GM19452 (cell line): ENCODE measurements around the gene ADAP2.
"Not testable (repeated sequence)": the region's sequence is repeated elsewhere in the genome, so short reads cannot be mapped to it uniquely, and the experiment has no call there.

Source experiments
- ATAC-seq: cut with Tn5 transposase; IDR thresholded peaks from one replicate; pipeline ENCODE4 v1.9.1; 2021; ENCODE audit not compliant: unreplicated experiment

ADAP2 gene

DNA sequence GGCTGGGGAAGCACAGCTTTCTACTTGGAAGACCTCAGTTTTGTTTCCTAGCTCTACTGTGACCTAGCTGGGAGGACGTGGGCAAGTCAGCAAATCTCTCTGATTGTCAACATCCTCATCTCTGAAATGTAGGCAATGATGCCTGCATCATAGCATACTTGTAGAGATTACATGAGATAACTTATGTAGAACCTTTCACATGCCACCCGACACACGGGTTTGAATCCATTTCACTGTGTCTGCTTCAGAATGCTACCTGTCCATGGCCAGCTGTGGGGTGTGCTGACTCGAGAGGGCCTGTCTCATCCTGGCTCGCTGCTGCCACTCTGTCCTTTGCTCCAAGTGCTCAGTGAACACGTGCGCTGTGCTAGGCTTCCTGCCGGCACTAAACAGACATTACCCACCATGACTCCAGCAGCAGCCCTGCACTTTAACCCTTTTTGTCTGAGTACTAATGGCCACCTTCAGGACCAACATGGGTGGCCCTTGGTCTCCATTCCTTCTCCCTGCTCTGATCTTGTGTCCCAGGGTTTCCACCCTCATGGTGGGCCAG, 7.4 kb downstream of the ADAP2 start:
- ATAC-seq = no peak

DNA sequence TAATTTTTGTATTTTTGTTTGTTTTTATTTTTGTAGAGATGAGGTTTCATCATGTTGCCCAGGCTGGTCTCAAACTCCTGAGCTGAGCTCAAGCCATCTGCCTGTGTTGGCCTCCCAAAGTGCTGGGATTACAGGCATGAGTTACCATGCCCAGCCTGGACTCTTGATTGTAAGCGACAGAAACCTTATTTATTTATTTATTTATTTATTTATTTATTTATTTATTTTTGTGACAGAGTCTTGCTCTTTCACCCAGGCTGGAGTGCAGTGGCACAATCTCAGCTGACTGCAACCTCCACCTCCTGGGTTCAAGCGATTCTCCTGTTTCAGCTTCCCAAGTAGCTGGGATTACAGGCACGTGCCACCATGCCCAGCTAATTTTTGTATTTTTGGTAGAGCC, 8.1 kb downstream of the ADAP2 start:
- not testable (repeated sequence) for ATAC-seq

- no peak for ATAC-seq
Measured at GRCh38 chr17:30930495-30930894, 8.8 kb downstream of the ADAP2 start.

- not testable (repeated sequence) for ATAC-seq
Measured at GRCh38 chr17:30931582-30931981, 9.8 kb downstream of the ADAP2 start.

- no peak for ATAC-seq
Measured at GRCh38 chr17:30933966-30934365, 12.2 kb downstream of the ADAP2 start.

- ATAC-seq = no peak
Measured at GRCh38 chr17:30939051-30939689, 17.4 kb downstream of the ADAP2 start.

DNA sequence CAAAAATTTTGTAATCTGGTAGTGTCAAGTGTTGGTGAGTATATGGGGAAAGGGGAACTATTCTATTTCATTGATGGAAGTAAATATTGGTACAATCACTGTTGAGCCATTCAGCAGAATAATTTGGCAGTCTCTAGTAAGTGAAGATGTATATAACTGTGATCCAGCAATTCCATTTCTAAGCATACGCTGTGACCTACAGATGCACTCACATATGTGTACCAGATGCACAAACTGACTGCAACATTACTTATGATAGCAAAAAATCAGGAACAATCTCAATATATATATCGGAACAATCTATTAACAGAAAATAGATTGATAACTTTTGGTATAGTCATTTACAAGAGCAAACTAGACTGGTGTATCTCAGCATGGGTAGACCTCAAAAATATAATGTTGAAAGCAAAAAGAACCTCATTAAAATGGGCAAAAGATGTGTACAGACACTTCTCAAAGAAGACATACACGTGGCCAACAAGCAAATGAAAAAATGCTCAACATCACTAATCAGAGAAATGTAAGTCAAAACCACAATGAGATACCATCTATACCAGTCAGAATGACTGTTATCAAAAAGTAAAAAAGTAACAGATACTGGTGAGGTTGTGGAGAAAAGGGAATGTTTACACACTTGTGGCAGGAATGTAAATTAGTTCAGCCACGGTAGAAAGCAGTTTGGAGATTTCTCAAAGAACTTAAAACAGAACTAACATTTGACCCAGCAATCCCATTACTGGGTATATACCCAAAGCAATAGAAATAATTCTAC, 20.7 kb downstream of the ADAP2 start:
- ATAC-seq = no peak

DNA sequence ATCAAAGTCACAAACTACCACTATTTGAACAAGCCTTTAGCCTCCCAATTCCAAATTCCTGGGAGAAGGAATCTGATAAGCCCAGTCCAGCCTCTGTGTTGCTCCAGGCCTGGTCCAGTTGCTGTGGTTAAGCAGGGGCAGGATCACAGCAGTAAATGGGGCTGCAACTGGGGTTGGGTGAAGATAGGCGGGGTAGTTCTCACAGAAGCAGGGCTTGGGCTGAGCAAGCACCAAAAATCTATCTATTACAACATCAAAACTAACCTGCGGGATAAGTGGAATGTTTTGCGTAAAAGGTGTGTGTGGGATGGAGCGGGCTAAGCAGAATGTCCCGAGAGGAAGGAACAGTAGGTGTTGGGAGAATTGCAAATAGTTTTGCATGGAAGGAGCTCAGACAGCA, 26.1 kb downstream of the ADAP2 start:
- no peak for ATAC-seq

GRCh38 chr17:30950189-30950588, 28.4 kb downstream of the ADAP2 start:
- no peak for ATAC-seq

DNA sequence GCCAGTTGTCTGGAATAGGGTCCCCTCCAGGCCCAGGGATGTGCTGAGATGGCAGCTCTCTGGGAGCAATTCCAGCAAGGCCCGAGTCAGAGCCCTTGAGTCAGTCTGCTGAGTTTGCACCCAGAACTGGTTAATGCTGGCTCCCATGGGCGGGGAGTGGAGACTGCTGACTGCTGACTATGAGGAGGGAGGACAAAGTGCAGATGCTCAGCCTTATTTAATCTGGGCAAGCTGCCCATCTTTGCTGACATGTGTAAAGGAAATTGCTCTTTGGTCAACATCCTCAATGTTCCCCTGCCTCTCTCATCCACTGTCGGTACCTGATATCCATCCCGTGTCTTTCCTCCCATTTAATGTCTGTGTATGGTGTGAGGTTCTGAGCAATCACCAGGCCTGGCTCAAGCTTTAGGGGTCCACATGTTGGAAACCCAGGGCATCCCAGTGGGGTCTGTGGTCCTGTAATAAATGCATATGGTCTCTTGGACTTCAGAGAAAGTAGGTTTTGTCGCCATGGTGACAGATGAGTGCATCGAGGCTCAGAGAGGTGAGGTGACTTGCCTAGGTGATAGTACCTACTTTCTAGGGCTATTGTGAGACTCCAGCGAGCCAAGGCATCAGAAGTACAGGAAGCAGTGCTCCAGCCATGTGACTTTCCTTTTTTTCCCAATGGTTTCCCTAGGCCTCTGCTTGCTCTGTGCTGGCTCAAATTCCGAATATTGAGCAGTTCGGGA, 29.1 kb downstream of the ADAP2 start:
- no peak for ATAC-seq

DNA sequence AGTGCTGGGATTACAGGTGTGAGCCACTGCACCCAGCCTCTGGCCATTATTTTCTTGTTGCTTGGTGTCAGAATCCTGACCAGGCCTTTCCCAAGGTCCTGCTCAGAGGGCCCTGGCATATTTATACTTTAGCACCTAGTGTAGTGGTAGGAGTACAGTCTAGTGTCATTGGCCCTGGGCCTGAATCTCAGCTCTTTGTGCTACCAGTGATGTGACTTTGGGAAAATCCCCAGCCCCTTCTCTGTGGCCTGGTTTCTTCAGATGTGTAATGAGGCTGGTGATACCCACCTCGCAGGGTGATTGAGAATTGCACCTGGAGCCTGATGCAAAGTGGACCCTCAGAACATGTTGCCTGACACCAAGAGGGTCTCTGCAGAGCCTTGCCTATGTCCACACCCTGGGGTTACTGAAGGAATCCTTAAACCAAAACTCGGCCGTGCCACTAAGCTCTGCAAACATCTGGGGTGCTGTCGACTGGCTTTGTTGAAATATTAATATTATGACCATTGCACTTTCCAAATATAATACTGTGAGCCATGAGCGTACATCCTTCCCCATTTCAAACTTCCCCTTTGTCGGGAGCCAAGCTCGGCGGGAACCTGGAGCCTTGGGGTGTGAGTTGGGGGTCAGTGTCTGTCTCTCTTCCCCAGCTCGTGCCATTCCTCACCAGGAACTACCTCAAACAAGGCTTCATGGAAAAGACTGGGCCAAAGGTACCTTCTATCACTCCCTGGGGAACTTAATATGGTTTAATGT, 31.1 kb downstream of the ADAP2 start:
- no peak for ATAC-seq

DNA sequence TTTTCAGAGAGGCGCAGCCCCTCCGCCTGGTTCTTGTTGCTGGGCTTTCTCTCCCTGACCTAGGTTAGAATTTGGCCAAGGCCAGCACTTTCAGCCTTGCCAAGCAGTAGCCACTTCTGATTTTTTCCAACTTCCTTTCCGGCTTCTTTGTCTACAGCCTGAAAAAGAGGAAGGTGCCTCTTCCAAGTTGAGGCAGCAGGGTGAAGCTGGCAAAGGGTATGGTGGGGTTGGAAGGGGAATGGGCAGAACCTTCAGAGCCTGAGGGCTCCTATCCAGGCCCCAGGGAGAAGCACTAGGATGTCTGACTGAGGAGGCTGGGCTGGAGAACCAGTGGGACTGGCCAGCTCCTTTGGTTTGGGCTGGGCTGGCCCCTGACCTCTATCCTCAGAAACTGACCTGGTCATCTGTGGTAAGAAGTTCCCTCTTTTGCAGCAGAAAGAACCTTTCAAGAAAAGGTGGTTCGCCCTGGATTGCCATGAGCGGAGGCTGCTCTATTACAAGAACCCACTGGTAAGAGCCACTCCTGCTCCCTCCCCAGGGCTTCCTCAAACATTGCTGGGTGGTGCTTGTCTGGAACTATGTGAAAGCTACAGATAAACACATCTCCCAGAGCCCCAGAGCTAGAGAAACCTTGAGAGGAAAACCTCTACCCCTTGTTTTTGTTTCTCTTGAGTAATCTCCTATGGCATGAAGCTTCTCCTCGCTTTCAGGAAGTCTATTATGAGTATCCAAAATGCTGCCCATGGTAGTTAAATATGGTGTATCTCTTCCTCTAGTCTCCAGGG, 32.5 kb downstream of the ADAP2 start:
- ATAC-seq = no peak

GRCh38 chr17:30956764-30957374, 35.1 kb downstream of the ADAP2 start:
- ATAC-seq = no peak

- ATAC-seq = no peak
Measured at GRCh38 chr17:30957741-30958140, 36.0 kb downstream of the ADAP2 start.

DNA sequence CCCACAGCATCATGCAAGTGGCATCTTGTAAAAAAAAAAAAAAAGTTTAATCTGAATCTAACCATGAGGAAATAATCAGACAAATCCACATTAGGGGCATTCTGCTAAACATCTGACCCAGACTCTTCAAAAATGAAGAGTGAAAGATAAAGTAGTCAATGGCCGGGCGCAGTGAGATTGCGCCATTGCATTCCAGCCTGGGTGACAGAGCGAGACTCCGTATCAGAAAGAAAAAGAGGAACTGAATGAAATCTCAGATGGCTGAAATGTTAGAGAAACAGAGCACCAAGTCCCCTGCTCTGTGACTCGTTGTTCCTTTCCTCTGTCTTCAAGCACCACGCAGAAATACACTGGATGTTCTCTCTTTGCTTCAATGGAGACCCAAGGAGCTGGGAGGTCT, 36.4 kb downstream of the ADAP2 start:
- no peak for ATAC-seq

DNA sequence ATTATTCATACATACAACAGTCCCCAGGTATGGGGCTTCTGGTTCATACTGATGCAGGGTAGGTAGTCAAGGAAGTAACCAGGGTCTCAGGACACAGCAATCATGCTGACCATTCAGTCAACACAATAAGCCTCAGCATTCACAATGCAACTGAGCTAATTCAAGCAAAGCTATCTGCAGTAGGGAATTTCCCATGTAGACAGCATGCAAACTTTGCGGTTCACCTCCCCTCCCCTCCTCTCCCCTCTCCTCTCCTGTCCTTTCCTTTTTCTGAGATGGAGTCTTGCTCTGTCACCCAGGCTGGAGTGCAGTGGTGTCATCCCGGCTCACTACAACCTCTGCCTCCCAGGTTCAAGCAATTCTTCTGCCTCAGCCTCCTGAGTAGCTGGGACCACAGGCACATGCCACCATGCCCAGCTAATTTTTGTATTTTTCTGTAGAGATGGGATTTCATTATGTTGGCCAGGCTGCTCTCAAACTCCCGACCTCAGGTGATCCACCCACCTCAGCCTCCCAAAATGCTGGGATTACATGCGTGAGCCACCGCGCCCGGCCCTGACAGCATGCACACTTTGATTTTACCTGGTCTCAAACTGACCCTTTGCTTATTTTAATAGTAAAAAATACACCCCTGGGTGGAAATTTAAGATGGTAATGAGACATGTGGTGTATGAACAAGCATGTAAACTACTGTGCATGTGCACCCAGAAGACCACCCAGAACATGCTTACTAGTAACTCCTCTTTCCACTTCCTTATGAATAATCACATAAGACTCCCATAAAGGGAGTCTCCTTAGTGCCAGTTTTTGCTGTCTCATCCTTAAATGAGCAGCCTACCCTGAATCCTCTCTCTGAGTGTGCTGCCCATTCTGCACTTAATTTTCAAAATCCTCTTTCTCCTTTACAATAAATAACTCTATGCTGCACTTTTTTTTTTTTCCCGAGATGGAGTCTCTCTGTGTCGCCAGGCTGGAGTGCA, 39.8 kb downstream of the ADAP2 start:
- ATAC-seq = no peak

DNA sequence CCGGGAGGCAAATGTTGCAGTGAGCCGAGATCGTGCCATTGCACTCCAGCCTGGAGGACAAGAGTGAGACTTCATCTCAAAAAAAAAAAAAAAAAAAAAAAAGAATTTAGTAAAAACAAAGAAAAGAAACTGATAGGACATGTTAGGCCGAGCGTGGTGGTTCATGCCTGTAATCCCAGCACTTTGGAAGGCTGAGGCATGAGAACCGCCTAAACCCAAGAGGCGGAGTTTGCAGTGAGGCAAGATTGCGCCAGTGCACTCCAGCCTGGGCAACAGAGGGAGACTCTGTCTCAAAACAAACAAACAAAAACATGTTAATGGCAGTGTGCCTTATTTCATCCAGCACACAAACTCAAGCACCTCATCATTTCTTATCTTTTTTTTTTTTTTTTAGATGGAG, 42.6 kb downstream of the ADAP2 start:
- ATAC-seq = not testable (repeated sequence)

DNA sequence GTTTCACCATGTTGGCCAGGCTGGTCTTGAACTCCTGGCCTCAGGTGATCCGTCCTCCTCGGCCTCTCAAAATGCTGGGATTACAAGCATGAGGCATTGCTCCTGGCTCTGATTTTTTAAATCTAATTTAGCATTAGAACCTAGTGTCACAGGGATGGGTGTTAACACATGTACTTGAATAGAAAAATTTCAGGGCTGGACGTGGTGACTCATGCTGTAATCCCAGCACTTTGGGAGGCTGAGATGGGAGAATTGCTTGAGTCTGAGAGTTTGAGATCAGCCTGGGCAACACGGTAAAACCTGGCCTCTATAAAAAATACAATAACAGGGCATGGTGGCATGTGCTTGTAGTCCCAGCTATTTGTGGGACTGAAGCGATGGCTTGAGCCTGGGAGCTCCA, 43.1 kb downstream of the ADAP2 start:
- no peak for ATAC-seq

DNA sequence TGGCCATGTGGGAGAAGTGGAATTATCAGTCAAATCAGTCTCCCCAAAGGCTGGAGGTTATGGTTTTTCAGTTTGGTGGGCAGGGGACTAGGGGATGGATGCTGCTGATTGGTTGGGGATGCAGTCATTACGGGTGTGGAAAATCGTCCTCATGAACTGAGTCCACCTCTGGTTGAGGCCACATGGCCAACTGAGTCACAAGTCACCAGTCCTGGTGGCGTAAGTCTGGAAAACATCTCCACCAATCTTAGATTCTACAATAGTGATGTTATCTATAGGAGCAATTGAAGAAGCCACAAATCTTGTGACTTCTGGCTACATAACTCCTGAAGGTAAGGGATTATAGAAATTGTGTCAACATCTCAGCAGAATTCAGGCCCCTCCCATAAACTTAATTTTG, 43.9 kb downstream of the ADAP2 start:
- ATAC-seq = no peak
